Thymus (tissue), 11 donors: ENCODE results near the gene XXYLT1. TPM values are rescaled to one million over a fixed set of nuclear protein-coding genes. Genes with fewer than 3 reads are reported as not detected.

ENCODE experiments used
- DNase-seq, 9 donors: peaks; one replicate each; pipeline ENCODE4 v3.0.0-alpha.2; 2013; ENCODE audit warnings: low spot score in 9 of 9, low read depth in 6 of 9, missing footprints in 1 of 9
- H3K27ac ChIP-seq, 2 donors: one replicate each; pipeline ENCODE4 v1.5.1; 2013; ENCODE audit warnings: control low read depth in 1 of 2, low read depth in 1 of 2, low read length in 1 of 2, mild to moderate bottlenecking in 1 of 2, moderate library complexity in 1 of 2
- H3K27me3 ChIP-seq, 2 donors: one replicate each; pipeline ENCODE4 v1.5.1; 2013; ENCODE audit warnings: low read length in 1 of 2; ENCODE audit not compliant: control insufficient read depth in 2 of 2, insufficient read depth in 1 of 2
- H3K36me3 ChIP-seq, 2 donors: one replicate each; pipeline ENCODE4 v1.5.1; 2013; ENCODE audit warnings: low read length in 1 of 2, mild to moderate bottlenecking in 1 of 2, moderate library complexity in 1 of 2; ENCODE audit not compliant: control insufficient read depth in 2 of 2, insufficient read depth in 2 of 2
- H3K4me1 ChIP-seq, 2 donors: one replicate each; pipeline ENCODE4 v1.5.1; 2013; ENCODE audit warnings: low read length in 2 of 2; ENCODE audit not compliant: control insufficient read depth in 2 of 2, insufficient read depth in 2 of 2
- H3K4me3 ChIP-seq, 2 donors: one replicate each; pipeline ENCODE4 v1.5.1; 2013; ENCODE audit warnings: low read length in 2 of 2, control low read depth in 1 of 2, mild to moderate bottlenecking in 1 of 2
- H3K9me3 ChIP-seq, 2 donors: one replicate each; pipeline ENCODE4 v1.5.1; 2013; ENCODE audit warnings: low read length in 1 of 2, mild to moderate bottlenecking in 1 of 2; ENCODE audit not compliant: control insufficient read depth in 2 of 2, insufficient read depth in 1 of 2
- WGBS: extraction: QIAGEN DNeasy Blood & Tissue Kit; methylation state at CpG from one replicate; pipeline ENCODE4 v1.1.7; 2013; 5-methylcytosine and 5-hydroxymethylcytosine counted together
- polyA plus RNA-seq: library from polyadenylated mRNA; stranded (reverse); fragments of 200-250 nt; gene quantifications from one replicate; pipeline ENCODE4 v1.2.3, GENCODE V29; 2013
- total RNA-seq: library from RNA; stranded (reverse); fragments of 120-200 nt; gene quantifications from one replicate; pipeline ENCODE4 v1.2.4, GENCODE V29; 2013
- donor health status: healthy.

The XXYLT1 gene
- total and polyA plus RNA-seq, 2 donors: 5.8 to 12.3 TPM

DNA sequence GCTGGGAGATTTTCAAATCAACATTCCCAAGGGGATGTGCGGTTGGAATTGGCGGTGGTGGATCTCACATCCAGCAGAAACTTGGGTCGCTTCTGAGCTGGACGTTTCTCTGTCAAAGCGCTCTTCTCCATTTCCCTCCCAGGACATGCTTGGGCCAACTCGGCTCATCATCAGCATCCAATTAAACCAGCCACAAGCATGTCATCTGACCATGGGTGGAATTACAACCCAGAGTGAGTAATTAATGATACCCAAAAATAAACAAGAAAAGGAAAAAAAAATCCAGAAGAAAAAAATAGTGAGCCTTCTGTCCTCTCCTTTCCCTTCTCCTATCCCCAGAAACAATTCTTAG lies 111.2 kb downstream of the XXYLT1 start:
- H3K36me3 ChIP-seq: peaks cover 0 to 4% of the 10 kb centered on the region in 2 donors
- H3K27me3 ChIP-seq: no peaks in the 10 kb centered on the region
- H3K9me3 ChIP-seq: no peaks in the 10 kb centered on the region
- no peak overlapping the region for H3K27ac ChIP-seq
- H3K4me3 ChIP-seq: no peak overlapping the region
- DNase-seq: no peak
- WGBS: 89% methylated on average over 6 of the region's 6 CpGs
- H3K4me1 ChIP-seq: peaks cover 21 to 77% of the 10 kb centered on the region in 2 donors

DNA sequence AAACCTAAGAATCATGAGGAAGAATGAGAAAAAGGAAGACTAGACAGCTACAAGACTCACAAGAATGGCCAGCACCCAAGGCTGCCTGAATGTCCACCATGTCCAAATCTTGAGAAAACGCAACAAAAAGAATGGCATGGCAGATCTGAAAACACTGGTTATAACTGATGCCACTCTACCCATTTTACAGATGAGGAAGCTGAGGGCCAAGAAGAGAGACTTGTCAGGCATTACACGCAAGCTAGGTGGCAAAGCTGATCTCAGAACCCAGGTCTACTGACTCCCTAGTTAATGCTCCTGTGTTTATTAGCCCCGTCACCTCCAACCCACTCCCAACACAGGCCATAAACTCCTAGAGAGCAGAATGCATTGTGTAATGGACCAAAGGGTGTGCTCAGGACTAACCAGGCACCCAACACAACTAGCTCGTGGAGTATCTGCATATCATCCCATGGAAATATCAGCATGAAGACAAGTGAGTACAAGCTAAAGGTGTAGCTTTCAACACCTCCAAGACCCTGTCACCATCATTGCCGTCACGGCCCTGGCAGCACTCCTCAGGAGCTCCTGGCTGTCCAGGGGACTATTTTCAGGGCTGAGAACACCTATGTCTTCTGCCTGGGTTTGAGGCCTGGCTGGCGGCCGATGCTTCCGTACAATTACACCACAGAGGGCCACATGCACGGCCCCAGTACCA lies 111.7 kb downstream of the XXYLT1 start:
- peaks cover 0 to 4% of the 10 kb centered on the region in 2 donors for H3K36me3 ChIP-seq
- DNase-seq: no peak
- 97% methylated on average over 10 of the region's 10 CpGs for WGBS
- H3K4me3 ChIP-seq: no peak overlapping the region
- H3K4me1 ChIP-seq: peaks cover 26 to 82% of the 10 kb centered on the region in 2 donors
- no peaks in the 10 kb centered on the region for H3K9me3 ChIP-seq
- H3K27ac ChIP-seq: no peak overlapping the region
- H3K27me3 ChIP-seq: no peaks in the 10 kb centered on the region

- WGBS: 91% methylated on average over 20 of the region's 20 CpGs
- peaks cover 26 to 81% of the 10 kb centered on the region in 2 donors for H3K4me1 ChIP-seq
- peak overlapping the region in 1 of 2 donors; percentile 63 for H3K27ac ChIP-seq
- no peaks in the 10 kb centered on the region for H3K9me3 ChIP-seq
- DNase-seq: no peak
- no peaks in the 10 kb centered on the region for H3K27me3 ChIP-seq
- no peak overlapping the region for H3K4me3 ChIP-seq
- peaks cover 0 to 4% of the 10 kb centered on the region in 2 donors for H3K36me3 ChIP-seq
These were observed 114.6 kb downstream of the XXYLT1 start for GRCh38 chr3:195156286-195156890.

DNA sequence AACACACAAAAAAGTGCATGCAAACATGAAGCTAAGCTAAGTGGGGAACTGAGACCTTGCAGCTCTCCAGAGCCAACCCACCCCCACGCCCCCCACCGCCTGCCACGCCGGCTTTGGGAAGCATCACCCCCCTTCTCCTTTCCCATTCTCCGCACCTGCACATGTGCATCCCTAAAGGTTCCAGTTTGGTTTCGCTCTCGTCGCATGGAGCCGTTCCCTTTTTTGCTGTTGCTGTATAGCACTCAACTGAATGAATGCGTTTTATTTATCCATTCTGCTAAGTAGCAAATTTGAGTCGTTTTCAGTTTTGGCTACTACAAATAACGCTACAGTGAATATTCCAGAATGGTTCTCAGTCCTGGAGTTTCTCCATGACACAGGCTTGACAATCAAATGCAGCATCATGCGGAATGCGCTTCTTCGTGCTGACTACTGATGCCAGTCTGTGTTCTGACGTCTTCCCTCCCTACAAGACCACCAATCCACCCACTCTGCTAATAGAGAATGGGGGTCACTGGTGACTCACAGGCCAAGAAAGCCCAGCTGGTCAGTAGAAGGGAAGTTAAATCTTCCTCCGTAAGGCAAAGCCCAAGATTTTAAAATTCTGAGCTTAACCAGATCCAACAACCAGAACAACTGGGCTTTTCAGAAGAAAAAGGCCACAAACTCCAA lies 115.3 kb downstream of the XXYLT1 start:
- Histone ChIP-seq H3K36me3 (peaks cover 0 to 4% of the 10 kb centered on the region in 2 donors), H3K4me1 (peaks cover 30 to 87% of the 10 kb centered on the region in 2 donors), H3K27me3 (no peaks in the 10 kb centered on the region), H3K4me3 (no peak overlapping the region), H3K9me3 (no peaks in the 10 kb centered on the region), H3K27ac (peak overlapping the region in 1 of 2 donors; percentile 63)
- no peak for DNase-seq
- 87% methylated on average over 17 of the region's 17 CpGs for WGBS

GRCh38 chr3:195154793-195155535 lies 116.0 kb downstream of the XXYLT1 start:
- 32% methylated on average over 16 of the region's 16 CpGs for WGBS
- DNase-seq: peak in 2 of 9 donors; percentile 24 to 62

GRCh38 chr3:195154111-195154791 lies 116.7 kb downstream of the XXYLT1 start:
- Histone ChIP-seq H3K27ac (peak overlapping the region in 1 of 2 donors; percentile 76), H3K4me3 (no peak overlapping the region), H3K36me3 (peaks cover 0 to 4% of the 10 kb centered on the region in 2 donors), H3K27me3 (no peaks in the 10 kb centered on the region), H3K4me1 (peaks cover 31 to 88% of the 10 kb centered on the region in 2 donors), H3K9me3 (no peaks in the 10 kb centered on the region)
- DNase-seq: no peak
- 54% methylated on average over 16 of the region's 16 CpGs for WGBS

More at GRCh38 chr3:195154793-195155535, 116.0 kb downstream of the XXYLT1 start:
- no peaks in the 10 kb centered on the region for H3K27me3 ChIP-seq
- H3K4me1 ChIP-seq: peaks cover 31 to 88% of the 10 kb centered on the region in 2 donors
- no peak overlapping the region for H3K4me3 ChIP-seq
- peaks cover 0 to 4% of the 10 kb centered on the region in 2 donors for H3K36me3 ChIP-seq
- H3K27ac ChIP-seq: peak overlapping the region in 1 of 2 donors; percentile 76
- H3K9me3 ChIP-seq: no peaks in the 10 kb centered on the region

DNA sequence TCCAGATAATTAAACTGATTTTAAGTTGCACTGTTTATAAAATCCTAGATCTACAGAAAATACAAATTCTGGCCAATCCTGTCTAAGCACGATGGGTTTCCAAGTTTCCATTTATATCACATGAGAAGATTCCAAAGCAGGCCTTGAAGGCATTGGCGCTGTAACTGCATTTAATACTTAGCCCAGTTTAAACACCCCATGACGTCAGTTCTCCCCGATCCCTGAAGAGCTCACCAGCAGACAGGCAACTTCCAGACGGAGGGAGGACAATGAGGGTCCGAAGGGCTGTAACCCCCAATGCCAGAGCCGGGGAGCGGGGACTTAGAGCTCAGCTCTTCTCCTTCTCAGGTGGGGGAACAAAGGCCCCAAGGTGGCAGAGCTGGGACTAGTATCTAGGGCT lies 117.3 kb downstream of the XXYLT1 start:
- 97% methylated on average over 8 of the region's 8 CpGs for WGBS

GRCh38 chr3:195153130-195153529 lies 117.8 kb downstream of the XXYLT1 start:
- Histone ChIP-seq H3K27ac (no peak overlapping the region), H3K27me3 (no peaks in the 10 kb centered on the region), H3K4me1 (peaks cover 31 to 86% of the 10 kb centered on the region in 2 donors), H3K4me3 (no peak overlapping the region), H3K36me3 (peaks cover 0 to 4% of the 10 kb centered on the region in 2 donors), H3K9me3 (no peaks in the 10 kb centered on the region)
- 88% methylated on average over 7 of the region's 7 CpGs for WGBS
- DNase-seq: no peak

More for the DNA sequence above, 117.3 kb downstream of the XXYLT1 start:
- H3K27ac ChIP-seq: peak overlapping the region in 1 of 2 donors; percentile 27
- H3K36me3 ChIP-seq: peaks cover 0 to 4% of the 10 kb centered on the region in 2 donors
- no peak overlapping the region for H3K4me3 ChIP-seq
- H3K9me3 ChIP-seq: no peaks in the 10 kb centered on the region
- H3K27me3 ChIP-seq: no peaks in the 10 kb centered on the region
- no peak for DNase-seq
- H3K4me1 ChIP-seq: peaks cover 31 to 86% of the 10 kb centered on the region in 2 donors
